GM19238 (cell line): ENCODE measurements around the gene STX18.

Experiments
- DNase-seq: peaks from one replicate; pipeline ENCODE4 v3.0.0; 2011; ENCODE audit warnings: low spot score; ENCODE audit not compliant: insufficient read length

Gene STX18

DNA sequence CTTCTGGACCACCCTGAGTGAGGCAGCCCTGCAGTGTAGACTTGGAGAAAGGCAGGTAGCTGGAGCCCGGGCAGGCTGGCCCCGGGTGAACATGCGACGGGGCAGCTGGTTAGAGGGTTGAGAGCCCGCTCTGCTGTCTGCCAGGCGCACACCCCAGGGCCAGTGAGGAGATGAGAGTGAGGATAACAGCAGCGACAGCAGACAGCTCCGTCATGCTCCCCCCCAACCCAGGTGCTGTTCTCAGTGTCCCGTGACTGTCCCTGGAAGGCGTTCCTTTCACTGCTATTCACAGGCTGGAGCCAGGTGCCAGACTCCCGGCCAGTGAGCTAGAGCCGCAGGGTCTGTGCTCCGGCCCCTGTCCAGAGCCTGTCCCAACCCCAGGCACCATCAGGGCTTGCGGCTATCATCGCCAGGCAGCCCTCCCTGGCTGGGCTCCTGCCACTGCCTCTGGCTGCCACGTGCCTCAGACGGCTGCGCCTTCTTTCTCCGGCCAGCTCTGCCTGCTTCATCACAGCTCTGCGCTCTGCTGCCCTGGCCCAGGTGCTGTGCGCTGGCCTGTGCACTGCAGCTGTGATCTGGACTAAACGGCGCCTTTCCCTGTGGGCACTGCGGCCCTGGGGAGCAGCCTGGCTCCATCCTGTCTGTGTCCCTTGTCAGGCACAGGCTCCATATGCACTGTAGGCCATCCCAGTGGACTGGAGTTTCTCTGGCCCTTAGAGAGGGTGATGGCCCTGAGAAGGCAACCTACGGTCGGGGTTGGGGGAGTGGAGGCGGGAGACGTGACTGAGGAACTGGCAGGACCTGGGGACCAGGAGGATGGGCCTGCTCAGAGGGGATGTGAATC lies 135.2 kb downstream of the STX18 start:
- DNase-seq, result no peak

DNA sequence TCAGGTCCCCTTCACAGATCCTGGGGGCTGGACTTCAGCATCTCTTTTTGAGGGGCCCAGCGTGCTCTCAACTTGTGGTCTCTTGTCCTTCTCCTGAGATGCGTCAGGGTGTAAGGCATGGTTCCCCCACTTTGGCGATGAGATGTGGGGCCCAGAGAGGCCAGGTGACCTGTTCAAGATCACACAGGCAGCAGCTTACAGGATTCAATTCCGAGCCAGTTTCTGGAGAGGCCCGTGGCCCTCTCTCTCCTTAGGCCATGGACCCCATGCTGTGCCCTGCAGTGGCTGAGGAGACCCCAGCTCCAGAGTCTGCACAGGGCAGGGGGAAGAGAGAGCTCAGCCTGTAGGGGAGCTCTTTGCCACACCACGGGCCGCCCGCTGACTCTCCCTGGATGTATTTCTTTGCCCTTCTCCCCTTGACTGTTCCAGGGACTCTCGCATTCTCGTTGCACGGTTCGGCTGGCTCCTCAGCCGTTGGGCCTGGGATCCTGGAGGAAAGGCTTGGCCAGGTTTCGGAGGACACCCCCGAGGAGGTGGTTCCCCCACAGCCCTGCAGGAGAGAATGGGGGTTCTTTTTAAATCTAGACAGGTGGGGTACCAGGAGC lies 136.4 kb downstream of the STX18 start:
- no peak for DNase-seq

DNA sequence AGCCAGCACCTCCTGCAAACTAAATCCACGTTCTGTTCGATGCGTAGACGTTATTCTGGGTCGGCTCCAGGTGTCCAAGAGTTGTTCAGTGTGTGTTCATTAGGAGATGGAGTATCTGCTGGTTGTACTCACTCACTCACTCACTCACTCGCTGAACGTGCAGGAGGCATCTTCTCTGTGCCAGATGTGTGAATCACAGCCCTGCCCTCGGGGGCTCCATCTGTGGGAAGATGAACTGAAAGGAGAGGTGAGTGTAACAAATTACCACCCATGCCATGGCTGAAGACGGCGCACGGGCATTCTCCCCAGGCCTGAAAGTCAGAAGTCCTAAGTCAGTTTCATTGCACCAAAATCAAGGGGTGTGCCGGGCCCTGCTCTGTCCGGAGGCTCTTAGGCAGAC lies 138.9 kb downstream of the STX18 start:
- no peak for DNase-seq

DNA sequence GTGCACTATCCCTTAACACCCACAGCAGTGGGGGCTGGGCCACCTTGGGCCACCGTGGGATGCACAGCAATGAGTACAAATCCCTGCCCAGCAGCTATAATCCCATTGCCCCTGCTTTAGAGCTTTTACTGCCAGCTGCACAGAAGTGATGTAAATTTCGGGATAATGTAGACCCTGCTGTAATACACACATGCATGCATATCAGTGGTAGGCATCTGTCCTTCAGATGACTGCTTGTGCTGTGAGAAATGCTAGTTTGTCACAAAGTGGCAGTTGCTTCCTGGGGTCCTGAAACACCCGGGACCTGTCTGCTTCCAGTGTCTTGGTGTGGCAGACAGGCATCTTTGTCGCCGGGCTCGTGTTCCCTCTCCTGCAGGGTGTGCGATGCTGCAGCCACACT lies 140.8 kb downstream of the STX18 start:
- DNase-seq, result no peak

DNA sequence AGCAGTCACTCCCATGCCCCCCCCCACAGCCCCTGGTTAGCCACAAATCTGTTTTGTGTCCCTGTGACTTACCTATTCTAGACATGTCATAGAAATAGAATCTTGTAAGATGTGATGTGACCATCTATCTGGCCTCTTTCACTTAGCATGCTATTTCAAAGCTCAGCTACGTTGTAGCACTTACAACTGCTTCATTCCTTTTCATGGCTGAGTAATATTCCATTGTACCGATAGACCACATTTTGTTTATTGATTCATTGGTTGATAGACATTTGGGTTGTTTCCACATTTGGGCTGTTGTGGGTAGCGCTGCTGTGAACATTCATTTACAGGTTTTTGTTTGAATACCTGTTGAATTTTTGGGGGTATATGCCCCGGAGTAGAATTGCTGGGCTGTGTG lies 143.4 kb downstream of the STX18 start:
- no peak for DNase-seq

DNA sequence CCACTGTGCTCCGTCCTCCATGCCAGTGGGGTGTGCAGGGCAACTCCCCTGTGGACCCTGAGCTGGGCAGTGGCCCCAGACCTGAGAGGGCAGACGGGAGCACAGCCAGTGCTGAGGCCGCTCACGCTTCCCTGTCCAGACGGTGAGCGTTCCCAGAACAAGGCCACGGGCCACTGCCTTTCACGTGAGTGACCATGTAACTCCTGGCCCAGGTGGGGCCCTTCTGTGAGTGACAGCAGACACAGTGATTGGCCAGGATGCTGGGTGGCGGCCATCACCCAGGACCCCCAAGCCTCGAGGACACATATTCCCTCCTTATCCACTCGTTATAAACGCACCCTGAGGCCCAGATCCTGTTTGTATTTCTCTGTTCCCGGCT lies 144.4 kb downstream of the STX18 start:
- DNase-seq, result no peak

DNA sequence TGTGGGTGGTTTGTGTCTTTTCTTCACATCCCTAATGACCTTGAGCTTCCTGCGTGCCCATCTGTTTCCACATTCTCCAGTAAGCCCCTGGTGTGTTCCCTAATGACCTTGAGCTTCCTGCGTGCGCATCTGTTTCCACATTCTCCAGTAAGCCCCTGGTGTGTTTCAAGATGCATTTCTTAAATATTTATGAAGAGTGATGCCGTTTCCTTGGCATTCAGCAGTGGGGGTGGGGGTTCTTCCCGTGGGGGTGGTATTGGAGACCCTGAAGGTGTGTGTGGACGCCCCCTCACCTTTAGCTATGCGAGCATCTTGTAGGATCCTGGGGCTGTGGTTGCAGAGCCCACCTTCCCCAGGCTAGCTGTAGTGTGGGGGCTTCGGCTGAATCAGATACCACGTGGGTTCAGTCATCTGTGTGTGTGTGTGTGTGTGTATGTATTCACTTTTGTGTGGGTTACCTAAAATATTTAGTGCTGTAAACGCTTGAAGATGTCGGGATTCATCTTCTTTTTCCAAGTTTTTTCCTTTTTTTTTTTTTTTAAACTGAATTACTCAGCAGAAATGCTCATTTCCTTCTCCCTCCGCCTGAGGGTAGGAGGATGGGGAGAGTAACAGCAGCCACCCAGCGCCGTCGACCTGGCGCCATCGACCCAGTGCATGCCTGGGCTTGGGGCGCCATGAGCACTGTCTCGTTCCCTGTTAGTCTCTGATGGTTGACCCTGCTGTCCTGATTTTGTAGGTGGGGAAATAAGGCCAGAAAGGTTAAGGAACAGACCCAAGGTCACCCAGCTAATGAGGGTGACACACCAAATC lies 145.0 kb downstream of the STX18 start:
- no peak for DNase-seq

DNA sequence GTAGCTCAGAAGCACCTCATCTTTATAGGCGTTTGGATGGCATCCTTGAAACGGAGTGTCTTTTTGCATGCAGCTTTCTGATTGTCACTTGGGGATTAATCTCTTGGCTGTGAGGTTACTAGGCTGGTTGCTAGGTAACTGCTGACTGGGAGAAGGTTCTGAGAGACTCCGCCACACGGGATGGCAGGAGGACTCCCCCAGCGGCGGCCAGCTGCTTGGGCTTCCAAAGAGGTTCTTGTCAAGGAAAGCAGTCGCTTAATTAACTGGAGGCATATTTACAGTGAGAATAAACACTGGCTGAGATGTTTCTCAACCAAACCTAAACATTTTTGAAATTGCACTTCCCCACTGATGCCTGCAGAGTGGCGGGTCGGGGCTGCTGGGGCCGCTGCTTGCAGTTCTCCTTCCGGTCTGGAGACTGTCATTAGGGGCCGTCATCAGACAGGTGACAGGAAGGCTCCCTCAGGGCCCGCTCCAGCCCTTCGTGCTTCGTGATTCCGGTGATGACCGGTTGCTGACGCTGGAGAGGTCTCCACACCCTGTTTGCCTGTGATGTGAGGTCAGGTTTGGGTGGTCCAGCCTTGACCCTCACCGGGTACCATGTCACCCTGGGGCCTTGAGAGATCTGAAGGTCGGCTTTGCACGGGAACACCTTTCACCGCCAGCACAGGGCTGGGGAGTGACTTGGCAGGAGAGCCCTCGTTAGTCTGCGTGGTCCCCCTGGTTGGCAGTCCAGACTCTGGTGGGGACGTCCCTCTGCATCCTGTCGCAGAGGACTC lies 145.8 kb downstream of the STX18 start:
- no peak for DNase-seq

DNA sequence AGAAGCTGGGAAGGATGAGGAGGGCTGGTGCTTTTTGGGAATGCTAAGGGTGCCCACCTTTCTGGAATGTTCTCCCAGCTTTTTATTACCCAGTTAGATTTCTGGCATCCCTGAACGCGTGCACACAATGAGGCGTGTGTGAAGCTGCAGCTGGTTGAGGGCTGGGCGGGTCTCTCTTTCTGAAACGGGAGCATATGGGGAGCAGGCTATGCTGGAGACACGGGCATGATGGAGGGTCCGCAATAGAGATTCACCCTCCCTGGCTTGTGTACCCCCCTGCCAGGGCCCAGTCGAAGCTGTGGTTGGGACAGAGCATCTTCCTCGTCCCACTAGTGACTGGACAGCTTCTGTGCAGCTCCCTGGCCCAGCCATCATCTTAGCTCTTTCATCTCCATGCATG lies 146.5 kb downstream of the STX18 start:
- no peak for DNase-seq

DNA sequence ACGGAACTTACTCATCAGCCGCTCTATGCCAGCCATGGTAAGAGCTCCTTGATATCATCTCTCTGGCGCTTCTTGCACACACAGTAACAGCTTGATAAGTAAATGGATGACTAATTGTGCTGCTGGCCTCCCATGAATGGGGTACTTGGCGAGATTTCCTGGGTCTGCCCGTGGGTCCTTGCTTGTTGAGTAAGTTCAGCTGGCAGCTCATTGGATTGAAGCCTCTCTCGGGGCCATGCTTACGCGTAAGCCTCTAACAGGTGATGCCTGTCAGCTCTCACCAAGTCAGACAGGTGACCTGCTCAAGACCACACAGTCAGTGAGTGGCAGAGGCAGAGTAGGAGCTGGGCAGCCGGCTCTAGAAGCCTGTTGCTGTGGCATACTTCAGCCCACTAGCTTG lies 147.2 kb downstream of the STX18 start:
- DNase-seq, result no peak

DNA sequence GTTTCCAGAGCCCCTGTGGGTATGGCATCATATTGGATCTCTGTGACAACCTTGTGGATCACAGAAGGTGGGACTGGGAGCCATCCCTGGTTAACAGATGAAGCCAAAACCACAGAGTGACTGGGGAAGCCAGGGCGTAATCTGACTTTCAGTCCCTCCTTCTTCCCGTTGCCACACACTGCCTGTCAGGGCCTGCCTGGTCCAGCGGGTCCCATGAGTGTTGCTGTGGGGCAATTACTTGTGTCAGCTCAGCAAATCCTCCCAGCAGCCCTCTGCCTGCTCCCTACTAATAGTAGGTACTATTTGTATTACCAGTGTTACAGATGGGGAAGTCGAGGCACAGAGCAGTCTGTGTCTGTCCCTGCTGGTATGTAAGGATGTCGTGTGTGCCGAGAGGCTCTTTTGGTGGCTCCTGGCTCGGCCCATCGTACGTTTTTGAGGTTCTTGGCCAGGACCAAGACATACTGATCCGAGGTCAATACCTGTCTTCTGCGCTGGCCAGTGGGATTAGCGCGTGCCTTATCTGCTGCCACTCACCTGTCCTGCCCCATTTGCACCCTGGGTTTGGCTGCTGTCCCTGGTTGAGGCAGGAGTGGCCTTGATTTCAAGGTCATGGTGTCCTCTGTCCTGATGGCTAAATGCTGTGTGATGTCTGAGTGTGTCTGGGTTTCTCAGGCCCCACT lies 149.2 kb downstream of the STX18 start:
- no peak for DNase-seq

DNA sequence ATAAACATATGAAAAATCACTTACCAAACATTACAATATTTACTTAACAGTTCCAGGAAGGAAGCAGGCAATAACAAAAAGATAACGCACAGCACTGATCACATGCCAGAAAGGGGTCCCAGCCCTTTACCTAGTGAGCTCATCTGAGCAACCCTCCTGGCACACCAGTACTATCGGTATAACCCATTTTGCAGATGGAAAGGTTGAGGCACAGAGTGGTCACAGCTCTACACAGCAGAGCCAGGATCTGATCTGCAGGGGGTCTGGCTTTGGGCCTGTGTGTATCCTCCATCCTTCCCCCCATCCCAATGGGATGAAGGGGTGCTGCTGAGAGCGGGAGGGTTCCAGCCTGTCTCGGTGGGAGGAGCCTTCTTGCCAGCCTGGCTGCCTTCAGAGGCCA lies 150.0 kb downstream of the STX18 start:
- no peak for DNase-seq

DNA sequence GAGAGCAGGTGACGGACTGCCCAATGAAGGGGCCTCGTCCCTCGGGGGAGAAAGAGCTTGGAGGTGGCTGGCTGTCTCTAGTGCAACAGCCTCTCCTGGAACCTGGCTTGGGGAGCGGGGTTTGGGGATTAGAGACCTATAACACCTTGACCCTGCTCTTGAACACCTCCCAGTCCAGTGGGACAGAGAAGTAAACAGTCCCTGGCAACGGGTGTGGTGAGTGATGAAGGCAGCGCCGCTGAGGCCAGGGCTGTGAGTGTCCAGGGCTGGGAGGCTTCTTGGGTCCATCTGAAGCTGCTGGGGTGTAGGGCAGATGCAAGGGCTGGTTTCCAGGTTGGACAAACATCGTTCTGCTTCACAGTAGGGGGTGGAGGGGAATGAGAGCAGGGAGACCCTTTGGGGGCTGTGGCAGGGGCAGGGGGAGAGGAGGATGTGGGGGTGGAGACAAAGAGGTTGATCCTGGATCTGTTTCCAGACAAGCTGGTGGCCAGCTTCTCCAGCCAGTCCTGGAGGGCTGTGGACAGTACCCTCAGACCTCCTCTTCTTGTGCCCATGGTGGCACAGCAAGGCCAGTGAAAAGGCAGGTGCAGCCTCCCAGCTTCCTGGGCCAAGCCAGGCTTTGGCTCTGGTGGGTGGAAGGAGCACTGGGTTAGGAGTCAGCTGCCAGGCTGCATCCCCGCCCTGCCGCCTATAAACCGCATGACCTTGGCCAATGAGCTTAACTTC lies 151.2 kb downstream of the STX18 start:
- DNase-seq, result no peak

DNA sequence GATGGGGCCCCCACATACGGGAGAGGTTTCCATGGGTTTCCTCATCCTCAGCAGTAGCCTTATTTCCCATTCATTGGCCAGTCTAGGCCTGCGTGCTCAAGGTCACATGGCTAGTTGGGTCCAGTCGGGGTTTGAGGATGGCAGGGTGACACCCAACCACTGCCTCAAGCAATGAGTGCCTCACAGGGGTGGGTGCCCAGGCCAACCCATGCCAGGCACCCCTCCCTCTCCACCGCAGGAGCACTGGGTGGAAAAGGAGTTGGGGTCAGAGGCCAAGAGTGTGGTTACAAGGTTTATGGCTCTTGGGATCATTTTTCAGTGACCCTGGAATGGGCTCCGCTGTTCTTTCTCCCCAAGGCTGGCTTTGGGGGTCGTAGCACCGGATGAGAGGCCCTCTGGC lies 151.8 kb downstream of the STX18 start:
- no peak for DNase-seq

DNA sequence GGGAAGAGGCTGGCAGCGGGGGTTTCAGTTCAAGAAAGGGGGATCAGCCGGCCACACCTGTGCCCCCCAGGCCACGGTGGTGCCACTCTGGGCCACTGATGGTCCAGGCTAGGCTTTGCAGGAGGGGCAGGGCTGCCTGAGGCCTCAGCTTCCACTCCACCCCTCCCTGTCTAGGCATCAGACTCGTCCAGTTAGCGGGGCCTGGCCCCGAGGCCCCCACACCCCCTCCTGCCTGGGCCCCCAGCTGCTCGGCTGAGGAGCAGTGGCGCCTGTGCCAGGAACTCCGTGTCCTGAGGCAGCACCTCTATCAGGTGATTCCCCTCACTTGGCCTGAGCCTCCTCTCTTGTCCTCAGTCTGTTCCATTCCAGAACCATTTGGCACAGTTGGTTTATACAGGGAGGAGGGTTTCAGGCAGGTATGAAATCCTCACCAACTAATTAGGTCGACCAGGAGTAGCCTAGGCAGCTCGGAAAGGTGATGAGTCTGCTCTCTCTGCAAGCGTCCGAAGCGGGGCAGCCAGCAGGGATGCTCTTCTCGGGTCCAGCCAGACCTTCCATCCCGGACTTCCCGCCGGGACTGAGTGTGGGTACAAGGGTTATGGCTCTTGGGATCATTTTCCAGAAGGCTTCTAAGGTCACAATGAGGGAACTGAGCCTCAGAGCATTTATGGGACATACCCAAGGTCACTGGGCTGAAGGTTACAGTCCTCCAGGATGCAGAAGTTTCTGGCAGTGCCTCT lies 152.8 kb downstream of the STX18 start:
- DNase-seq, result no peak

DNA sequence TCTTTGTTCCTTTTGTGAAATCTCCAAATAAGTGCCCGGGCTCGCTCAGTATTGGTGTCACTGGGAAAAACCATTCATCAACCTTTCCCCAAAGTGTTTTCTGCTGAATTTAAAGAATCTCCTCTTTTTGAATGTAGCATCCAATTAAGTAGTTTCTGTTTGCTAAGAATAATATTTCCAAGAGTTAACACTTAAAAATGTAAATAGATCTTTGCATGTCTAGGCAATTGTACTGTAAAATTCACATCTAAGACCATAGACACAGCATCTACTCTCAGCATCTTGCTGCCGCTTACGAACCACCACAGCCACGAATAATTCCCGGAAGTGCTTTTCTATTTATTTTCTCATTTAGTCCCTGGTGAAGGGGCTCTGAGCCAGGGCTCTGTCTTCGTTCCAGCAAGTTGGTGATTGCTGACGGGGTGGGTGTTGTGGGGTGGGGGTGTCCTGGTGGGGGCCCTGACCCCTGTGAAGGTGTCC lies 153.5 kb downstream of the STX18 start:
- DNase-seq, result no peak

DNA sequence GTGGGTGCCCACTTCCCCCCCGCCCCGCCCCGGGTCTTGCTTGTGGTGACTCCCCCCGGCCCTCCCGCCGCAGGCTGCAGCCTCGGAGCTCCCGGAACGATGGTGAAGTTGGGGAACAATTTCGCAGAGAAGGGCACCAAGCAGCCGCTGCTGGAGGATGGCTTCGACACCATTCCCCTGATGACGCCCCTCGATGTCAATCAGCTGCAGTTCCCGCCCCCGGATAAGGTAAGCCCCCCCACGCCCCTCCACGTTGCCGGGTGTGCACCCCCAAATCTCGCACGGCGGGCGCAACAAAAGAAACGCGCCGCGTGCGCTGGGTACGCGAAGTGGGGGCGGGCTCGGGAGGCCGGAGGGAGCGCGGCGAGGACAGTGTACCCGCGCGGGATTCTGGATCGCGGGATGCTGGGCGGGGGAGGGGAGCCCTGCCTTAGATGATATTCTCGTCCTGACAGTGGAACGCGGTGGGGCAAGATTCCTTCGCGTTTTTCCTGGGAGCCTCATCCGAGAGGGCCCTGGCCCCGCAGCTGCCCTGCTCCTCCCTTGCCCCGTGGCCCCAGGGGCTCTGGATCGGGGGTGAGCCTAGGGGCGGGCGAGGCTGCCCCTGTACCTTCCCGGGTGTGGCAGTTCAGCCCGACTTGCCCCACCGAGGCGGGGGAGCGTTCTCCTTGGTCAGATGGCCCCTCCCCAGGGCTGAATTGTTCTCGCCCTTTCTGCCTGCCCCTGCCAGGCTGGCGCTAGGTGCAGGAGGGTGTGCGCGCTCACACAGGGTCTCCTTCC lies 154.1 kb downstream of the STX18 start:
- no peak for DNase-seq

DNA sequence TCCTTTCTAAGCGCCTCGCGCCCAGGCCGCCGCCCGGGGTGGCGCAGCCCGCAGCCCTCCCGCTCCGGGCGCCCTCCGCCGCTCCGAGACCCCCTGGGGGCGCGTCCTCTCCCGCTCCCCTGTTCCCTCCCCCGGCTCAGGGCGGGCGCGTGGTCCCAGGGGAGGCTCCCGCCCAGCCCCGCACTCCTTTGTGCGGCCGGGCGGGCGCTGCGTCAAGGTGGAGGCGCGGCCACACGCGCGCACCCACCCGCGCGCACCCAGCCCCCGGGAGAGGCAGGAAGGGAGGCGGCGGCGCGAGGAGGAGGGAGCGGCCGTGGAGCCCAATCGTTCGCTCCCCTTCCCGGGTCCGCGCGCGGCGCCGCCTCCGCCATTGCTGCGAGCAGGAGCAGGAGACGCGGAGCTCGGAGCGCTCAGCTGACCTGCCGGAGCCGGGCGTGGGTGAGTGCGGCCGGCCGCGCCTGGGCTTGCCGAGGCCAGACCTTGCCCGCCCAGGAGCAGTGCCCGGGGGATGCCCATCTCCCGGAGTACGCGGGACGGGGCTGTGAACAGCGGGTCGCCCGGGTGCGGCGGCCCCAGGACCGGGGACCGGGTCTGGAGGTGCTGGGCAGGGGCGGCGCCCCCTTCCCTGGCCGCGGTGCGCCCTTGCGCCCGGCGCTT lies 155.0 kb downstream of the STX18 start, which contains the start of gene NSG1:
Gene NSG1, plus strand, starts transcription at position 367 of the 657 bp plus-strand sequence. CDS start 528 bp downstream, outside the sequence.
- no peak for DNase-seq
